ENCODE measurements around the gene TSPO. TPM values are rescaled to one million over a fixed set of nuclear protein-coding genes. Genes with fewer than 3 reads are reported as not detected.
A peak's percentile ranks its signal among the peaks of the same experiment; 100 is the strongest.
"Not testable (repeated sequence)": the region's sequence is repeated elsewhere in the genome, so short reads cannot be mapped to it uniquely, and the experiment has no call there.

Gene TSPO
- polyA plus RNA-seq, 1 donor (not counting 4 experiments of a cell fraction or from before 2014, with no cell fraction given) = 139 TPM

- no peaks in the 10 kb centered on the region for H3K9me1 ChIP-seq (ENCODE audit: control insufficient read depth, extremely low read depth, insufficient read depth, low read length)
- H4K20me1 ChIP-seq (ENCODE audit: control insufficient read depth, extremely low read depth, insufficient read depth, low read length) = no peaks in the 10 kb centered on the region
- peaks cover 28% of the 10 kb centered on the region for H3K79me2 ChIP-seq (ENCODE audit: control insufficient read depth, insufficient read depth, low read length)
- H3K9me3 ChIP-seq (ENCODE audit: control insufficient read depth, low read depth, low read length) = no peaks in the 10 kb centered on the region
- peaks cover 13% of the 10 kb centered on the region for H3K4me1 ChIP-seq (ENCODE audit: control insufficient read depth, extremely low read depth, insufficient read depth, low read length)
- H3K4me2 ChIP-seq (ENCODE audit: control insufficient read depth, extremely low read depth, insufficient read depth, low read depth, low read length) = no peak overlapping the region
- H3K9ac ChIP-seq (ENCODE audit: control insufficient read depth, extremely low read depth, insufficient read depth, low read length) = no peak overlapping the region
- no peaks in the 10 kb centered on the region for H3K27me3 ChIP-seq (ENCODE audit: control insufficient read depth, extremely low read depth, insufficient read depth, low read length)
- H3K36me3 ChIP-seq (ENCODE audit: control insufficient read depth in 2 of 2, extremely low read depth in 1 of 2, insufficient read depth in 2 of 2, low read length in 2 of 2) = peaks cover 4 to 11% of the 10 kb centered on the region in 2 experiments
- H3K4me3 ChIP-seq (ENCODE audit: control insufficient read depth in 2 of 3, extremely low read depth in 1 of 3, insufficient read depth in 2 of 3, low read depth in 1 of 3, low read length in 3 of 3) = no peak overlapping the region
- TF ChIP-seq CTCF (optimal IDR thresholded peaks at IDR 0.05 in 1 of 3, IDR thresholded peaks at IDR 0.05 in 1 of 3, conservative IDR thresholded peaks at IDR 0.05 in 1 of 3; ENCODE audit: extremely low read depth in 1 of 3, insufficient read depth in 2 of 3, low read length in 3 of 3) = no peak
- TF ChIP-seq EZH2 (IDR thresholded peaks at IDR 0.05; ENCODE audit: low read length) = no peak
- dilution Hi-C loops (cut with MboI; ENCODE audit: extremely low pct_ligation_motif_present, low sequenced_read_pairs) = no loop called here
- no peak overlapping the region for H3K27ac ChIP-seq (ENCODE audit: control insufficient read depth, insufficient read depth, low read length)
- peak overlapping the region; percentile 44 for H2AFZ ChIP-seq (ENCODE audit: control insufficient read depth, low read length)
- no peak for DNase-seq (ENCODE audit: low read depth, low spot score)
- FAIRE-seq = no peak
Measured at GRCh38 chr22:43144949-43145348, 6.4 kb upstream of the TSPO start.

GRCh38 chr22:43145371-43145770, 6.0 kb upstream of the TSPO start:
- H3K4me2 ChIP-seq (ENCODE audit: control insufficient read depth, extremely low read depth, insufficient read depth, low read depth, low read length); H3K27ac ChIP-seq (ENCODE audit: control insufficient read depth, insufficient read depth, low read length); dilution Hi-C loops (cut with MboI; ENCODE audit: extremely low pct_ligation_motif_present, low sequenced_read_pairs); DNase-seq (ENCODE audit: low read depth, low spot score); H3K9me3 ChIP-seq (ENCODE audit: control insufficient read depth, low read depth, low read length); H3K27me3 ChIP-seq (ENCODE audit: control insufficient read depth, extremely low read depth, insufficient read depth, low read length); H3K36me3 ChIP-seq (ENCODE audit: control insufficient read depth in 2 of 2, extremely low read depth in 1 of 2, insufficient read depth in 2 of 2, low read length in 2 of 2); H3K4me3 ChIP-seq (ENCODE audit: control insufficient read depth in 2 of 3, extremely low read depth in 1 of 3, insufficient read depth in 2 of 3, low read depth in 1 of 3, low read length in 3 of 3); H4K20me1 ChIP-seq (ENCODE audit: control insufficient read depth, extremely low read depth, insufficient read depth, low read length); H2AFZ ChIP-seq (ENCODE audit: control insufficient read depth, low read length); FAIRE-seq; H3K9ac ChIP-seq (ENCODE audit: control insufficient read depth, extremely low read depth, insufficient read depth, low read length); H3K9me1 ChIP-seq (ENCODE audit: control insufficient read depth, extremely low read depth, insufficient read depth, low read length): not testable (repeated sequence)
- Histone ChIP-seq H3K4me1 (ENCODE audit: control insufficient read depth, extremely low read depth, insufficient read depth, low read length) (peaks cover 13% of the 10 kb centered on the region), H3K79me2 (ENCODE audit: control insufficient read depth, insufficient read depth, low read length) (peaks cover 24% of the 10 kb centered on the region)

- H3K27ac ChIP-seq (ENCODE audit: control insufficient read depth, insufficient read depth, low read length); H3K4me2 ChIP-seq (ENCODE audit: control insufficient read depth, extremely low read depth, insufficient read depth, low read depth, low read length); dilution Hi-C loops (cut with MboI; ENCODE audit: extremely low pct_ligation_motif_present, low sequenced_read_pairs); H3K4me3 ChIP-seq (ENCODE audit: control insufficient read depth in 2 of 3, extremely low read depth in 1 of 3, insufficient read depth in 2 of 3, low read depth in 1 of 3, low read length in 3 of 3); H3K9me1 ChIP-seq (ENCODE audit: control insufficient read depth, extremely low read depth, insufficient read depth, low read length); H3K36me3 ChIP-seq (ENCODE audit: control insufficient read depth in 2 of 2, extremely low read depth in 1 of 2, insufficient read depth in 2 of 2, low read length in 2 of 2); FAIRE-seq; H3K9me3 ChIP-seq (ENCODE audit: control insufficient read depth, low read depth, low read length); H3K27me3 ChIP-seq (ENCODE audit: control insufficient read depth, extremely low read depth, insufficient read depth, low read length); H2AFZ ChIP-seq (ENCODE audit: control insufficient read depth, low read length); H3K9ac ChIP-seq (ENCODE audit: control insufficient read depth, extremely low read depth, insufficient read depth, low read length); DNase-seq (ENCODE audit: low read depth, low spot score); H4K20me1 ChIP-seq (ENCODE audit: control insufficient read depth, extremely low read depth, insufficient read depth, low read length): not testable (repeated sequence)
- peaks cover 14% of the 10 kb centered on the region for H3K79me2 ChIP-seq (ENCODE audit: control insufficient read depth, insufficient read depth, low read length)
- H3K4me1 ChIP-seq (ENCODE audit: control insufficient read depth, extremely low read depth, insufficient read depth, low read length) = peaks cover 13% of the 10 kb centered on the region
Measured at GRCh38 chr22:43146332-43146731, 5.0 kb upstream of the TSPO start.
